Measurements from ENCODE around the gene OR51B4.

- no peak for TF ChIP-seq POLR2A (IDR thresholded peaks at IDR 0.05)
- no peak for TF ChIP-seq EP300 (IDR thresholded peaks at IDR 0.05)
These were observed 43.0 kb downstream of the OR51B4 start for GRCh38 chr11:5258543-5259262.
